NCI-H187 (cell line): ENCODE measurements around the gene APEH.
"Not testable (repeated sequence)": the region's sequence is repeated elsewhere in the genome, so short reads cannot be mapped to it uniquely, and the experiment has no call there.

Experiments
- DNase-seq, 2 experiments: peaks; one replicate each; lab custom pipeline; 2025; lab: John Stamatoyannopoulos, UW

APEH gene

GRCh38 chr3:49668861-49669260 lies 5.3 kb upstream of the APEH start:
- DNase-seq = no peak

GRCh38 chr3:49669352-49669751 lies 4.8 kb upstream of the APEH start:
- DNase-seq = no peak

- DNase-seq = no peak
Measured at GRCh38 chr3:49670940-49671290, 3.2 kb upstream of the APEH start.

DNA sequence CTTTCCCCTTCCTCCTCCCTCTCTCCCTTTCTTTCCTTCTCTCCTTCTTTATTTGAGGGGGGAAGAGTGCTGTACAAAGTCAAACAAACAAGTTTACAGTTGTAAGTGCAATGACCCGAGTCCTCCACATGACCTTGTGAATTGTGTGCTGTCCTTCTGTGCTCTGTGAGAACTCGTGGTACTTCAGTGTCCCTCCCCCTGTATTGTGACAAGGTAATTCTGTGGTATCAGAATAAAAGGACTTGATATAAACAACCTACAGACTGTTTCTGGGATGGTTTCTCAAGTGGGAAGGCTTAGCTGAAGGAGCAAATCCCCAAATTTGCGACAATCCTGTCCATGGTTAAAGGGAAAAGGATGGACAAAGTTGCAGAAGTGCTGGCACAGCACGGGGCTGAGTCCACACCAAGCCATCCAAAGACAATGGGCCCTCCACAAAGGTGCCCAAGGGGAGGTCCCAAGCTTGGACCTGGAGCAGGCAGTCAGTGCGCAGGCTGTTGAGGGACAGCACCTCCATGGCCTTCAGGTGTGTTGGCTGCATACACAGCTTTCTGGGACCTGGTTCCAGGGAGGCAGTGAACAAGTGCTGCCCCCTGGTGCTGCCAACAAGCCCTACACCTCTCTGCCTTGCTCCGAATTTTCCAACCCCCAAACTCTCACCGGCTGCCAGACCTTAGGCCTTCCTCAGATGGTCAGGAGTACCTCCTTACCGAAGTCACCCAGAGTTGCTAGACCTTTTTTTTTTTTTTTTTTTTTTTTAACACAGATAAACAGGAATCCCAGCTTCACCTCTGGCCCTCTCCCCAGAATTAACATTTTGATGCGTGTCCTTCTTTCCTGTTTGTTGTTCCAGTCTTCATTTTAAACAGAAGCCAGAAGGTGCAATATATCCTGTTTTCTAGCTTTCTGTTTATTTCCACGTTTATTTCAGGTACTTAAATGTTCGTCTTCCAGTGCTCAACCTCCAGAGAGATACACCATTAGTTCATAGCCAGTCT lies 2.6 kb upstream of the APEH start:
- no peak for DNase-seq

GRCh38 chr3:49673121-49673714 lies 933 bp upstream of the APEH start:
- DNase-seq = no peak

GRCh38 chr3:49674497-49674983 lies 389 bp downstream of the APEH start:
- DNase-seq = no peak

DNA sequence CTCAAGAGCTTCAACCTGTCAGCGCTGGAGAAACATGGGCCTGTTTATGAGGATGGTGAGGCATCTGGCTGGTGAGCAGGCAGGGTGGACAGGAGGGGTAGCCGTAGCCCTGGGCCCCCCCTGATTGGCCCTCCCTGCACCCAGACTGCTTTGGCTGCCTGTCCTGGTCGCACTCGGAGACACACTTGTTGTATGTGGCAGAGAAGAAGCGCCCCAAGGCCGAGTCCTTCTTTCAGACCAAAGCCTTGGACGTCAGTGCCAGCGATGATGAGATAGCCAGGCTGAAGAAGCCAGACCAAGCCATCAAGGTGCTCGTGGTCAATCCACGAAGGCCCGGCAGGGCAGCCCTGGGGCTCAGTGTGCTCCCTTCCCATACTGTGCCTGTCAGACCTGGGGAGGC lies 1.8 kb downstream of the APEH start:
- DNase-seq = no peak

- no peak for DNase-seq
Measured at GRCh38 chr3:49680493-49681231, 6.5 kb downstream of the APEH start.

DNA sequence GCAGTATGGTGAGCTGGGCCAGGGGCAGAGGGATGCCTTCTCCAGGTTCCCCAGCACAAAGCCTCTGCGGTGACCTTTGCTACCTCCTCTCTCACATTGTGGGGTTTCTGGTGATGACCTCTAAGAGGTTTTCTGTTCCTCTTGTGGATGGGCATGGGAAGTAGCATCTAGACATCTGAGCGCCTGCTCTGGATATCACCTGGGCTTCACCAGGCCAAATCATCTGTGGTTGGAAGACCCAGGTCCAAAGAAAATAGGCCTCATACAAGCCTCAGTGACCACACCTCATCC lies 7.0 kb downstream of the APEH start:
- DNase-seq = no peak

DNA sequence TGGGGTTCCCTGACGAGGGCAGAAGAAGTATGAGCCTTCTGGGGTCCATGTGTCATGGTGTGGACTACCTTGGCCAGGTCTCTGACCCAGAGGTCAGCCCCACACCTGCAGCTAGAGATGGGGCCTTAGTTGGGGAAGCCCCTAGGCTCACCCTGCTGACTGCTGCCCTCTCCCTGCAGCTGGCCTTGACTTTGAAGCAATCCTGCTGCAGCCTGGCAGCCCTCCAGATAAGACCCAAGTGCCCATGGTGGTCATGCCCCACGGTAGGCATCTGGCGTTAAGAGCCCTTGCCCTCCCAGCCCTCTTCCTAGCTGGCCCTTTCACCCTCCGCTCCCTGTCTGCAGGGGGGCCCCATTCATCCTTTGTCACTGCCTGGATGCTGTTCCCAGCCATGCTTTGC lies 7.4 kb downstream of the APEH start:
- no peak for DNase-seq

- DNase-seq = no peak
Measured at GRCh38 chr3:49683162-49683561, 9.0 kb downstream of the APEH start.

DNA sequence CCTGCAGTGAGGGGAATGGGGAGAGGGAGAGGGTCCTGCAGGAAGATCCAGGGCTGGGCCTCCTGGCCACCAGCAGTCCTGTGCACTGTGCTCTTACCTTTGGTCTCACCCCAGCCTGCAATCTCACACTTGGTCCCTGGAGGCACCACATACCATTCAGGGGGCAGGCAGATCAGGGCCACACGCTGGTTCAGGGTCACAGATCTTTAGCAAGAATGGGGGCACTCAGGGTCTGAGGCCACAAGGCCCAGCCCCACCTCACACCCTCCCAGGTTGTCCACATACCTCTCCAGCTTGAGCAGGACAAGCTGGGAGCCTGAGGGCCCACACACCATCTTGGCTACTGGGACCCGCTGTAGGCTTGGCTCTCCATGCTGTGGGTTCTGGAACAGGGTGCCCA lies 10.3 kb downstream of the APEH start:
- DNase-seq = not testable (repeated sequence)

DNA sequence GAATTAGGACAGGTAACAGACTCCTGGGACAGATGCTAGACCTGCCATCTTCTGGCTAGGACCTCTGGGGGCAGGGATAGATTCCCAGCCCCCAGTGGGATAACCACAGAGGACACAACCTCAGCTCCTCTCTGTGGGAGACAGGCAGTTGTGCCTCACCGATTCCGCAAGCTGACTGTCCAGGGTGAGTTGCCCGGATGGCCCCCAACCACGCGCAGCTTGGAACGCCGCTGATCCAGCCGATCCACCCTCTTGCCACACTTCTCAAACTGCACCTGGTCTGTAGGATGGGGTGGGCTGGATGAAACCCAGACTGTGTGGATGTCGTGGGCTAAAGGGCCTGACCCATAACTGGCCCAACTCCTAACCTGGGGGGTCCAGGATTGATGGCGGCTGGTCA lies 11.0 kb downstream of the APEH start:
- DNase-seq = not testable (repeated sequence)

GRCh38 chr3:49685846-49686245 lies 11.7 kb downstream of the APEH start:
- DNase-seq = not testable (repeated sequence)

GRCh38 chr3:49686346-49686745 lies 12.2 kb downstream of the APEH start:
- not testable (repeated sequence) for DNase-seq

DNA sequence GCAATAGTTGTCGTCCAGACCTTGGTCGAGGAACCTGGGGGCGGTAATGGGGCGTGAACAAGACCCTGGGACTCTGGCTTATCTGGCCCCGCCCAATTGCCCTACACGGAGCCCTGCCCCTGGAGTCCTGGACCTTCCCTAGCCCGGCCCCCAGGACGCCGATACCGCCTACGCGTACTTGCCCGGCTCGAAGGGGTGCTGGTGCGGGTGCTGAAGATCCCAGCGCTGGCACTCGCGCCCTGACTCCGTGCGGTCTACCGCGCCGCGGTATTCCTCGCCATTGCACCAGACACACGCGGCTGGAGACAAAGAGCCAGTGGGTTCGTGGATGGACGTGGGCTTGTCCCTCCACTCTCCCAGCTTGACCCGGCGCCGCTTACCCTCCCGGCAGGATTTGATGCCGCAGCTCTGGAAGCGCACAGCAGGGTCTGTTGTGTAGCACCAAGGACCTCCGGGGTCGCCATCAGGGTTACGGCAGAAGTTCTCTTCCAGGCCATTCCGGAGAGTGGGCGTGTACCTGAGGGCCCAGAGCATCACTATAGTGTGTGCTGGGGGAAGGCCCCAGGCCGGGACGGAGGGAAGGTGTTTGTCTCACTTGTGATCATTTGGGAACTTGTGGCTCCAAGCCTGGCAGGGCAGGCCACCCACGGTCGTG lies 12.7 kb downstream of the APEH start:
- DNase-seq = not testable (repeated sequence)

DNA sequence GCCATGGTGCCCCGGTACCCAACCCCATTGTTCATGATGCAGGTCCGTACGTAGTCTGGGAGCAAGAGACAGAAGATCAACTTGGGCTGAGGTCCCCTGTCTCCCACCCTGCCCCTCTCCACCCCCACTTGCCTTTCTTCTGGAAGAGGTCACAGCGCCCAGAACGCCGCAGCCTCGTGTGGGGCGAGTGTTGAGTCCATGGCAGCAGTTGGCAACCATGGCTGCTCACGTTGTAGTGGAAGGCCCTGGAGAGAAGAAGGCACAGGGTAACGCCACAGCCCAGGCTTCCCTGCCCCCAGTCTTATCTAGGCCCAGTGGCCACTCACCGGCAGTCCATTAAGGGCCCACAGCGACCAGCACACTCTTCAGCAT lies 13.3 kb downstream of the APEH start:
- DNase-seq = not testable (repeated sequence)

- not testable (repeated sequence) for DNase-seq
Measured at GRCh38 chr3:49688338-49689045, 14.3 kb downstream of the APEH start.

DNA sequence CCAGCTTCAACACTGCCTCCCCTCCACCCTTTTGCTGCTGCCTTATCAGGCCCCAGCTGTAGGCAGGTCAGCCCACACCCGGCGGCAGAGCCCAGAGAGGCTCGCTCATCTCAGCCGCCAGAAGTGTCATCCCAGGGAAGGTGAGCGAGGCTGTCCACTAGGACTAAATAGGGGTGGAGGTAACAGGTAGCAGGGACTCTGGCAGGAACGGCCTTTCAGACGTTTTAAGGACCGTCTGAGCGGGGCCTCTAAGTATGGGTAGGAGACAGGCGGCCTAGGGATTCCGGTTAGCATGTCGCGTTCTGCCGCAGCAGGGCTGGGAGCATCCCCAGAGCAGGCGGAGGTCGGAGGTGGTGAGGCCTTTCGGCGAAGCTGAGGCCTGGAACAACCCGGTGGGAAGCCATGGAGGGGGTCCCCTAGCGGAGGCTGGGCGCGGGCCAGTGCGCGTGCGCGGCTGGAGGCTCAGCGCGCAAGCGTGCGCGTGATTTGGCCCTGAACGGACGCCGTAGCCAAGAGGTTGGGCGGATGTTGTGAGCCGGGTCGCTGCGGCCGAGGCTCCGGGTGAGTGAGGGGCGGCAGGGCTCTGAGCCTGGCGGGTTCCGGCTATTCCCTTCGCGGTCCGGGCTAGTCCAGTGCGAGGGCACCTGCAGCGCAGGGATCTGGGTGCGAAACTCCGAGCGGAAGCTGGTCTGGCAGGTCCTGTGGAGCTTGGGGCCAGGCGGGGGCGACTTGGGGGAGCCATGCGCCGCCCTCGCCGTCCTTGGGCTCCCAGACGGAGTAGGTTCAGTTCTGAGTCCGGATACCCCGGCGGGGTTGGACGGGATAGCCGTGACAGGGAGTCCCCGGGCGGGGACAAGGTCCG lies 15.1 kb downstream of the APEH start, which contains the start of the genes MST1 and RNF123:
TSS of gene MST1 (minus strand) at position 429 of the 862 bp plus-strand sequence. CDS start 783 bp downstream, outside the sequence.
TSS of gene RNF123 (plus strand) at position 512 of the 862 bp plus-strand sequence. CDS start 1,609 bp downstream, outside the sequence.
- no peak for DNase-seq

GRCh38 chr3:49689908-49690624 lies 15.9 kb downstream of the APEH start:
- not testable (repeated sequence) for DNase-seq
